Tibial nerve (tissue), 4 donors: ENCODE data around the gene BMP5.

Experiments used
- CTCF ChIP-seq, 5 experiments: fragments of 200-600 bp in 3 of 5; fragments of 450-650 bp in 2 of 5; sonication (generic) in 3 of 5; IDR thresholded peaks; one replicate each; pipeline ENCODE4 v1.5.1; 2016 to 2019; ENCODE audit warnings: antibody characterized with exemption in 5 of 5, mild to moderate bottlenecking in 3 of 5, moderate library complexity in 2 of 5
- EP300 ChIP-seq, 2 donors: sonication (generic); formaldehyde crosslinking; IDR thresholded peaks; one replicate each; pipeline ENCODE4 v1.6.1; 2017; ENCODE audit warnings: antibody characterized with exemption in 2 of 2, mild to moderate bottlenecking in 1 of 2
- POLR2A ChIP-seq, 2 donors: fragments of 450-650 bp; IDR thresholded peaks; one replicate each; pipeline ENCODE4 v1.6.1; 2017; ENCODE audit warnings: antibody characterized with exemption in 2 of 2, mild to moderate bottlenecking in 2 of 2, moderate library complexity in 2 of 2

DNA sequence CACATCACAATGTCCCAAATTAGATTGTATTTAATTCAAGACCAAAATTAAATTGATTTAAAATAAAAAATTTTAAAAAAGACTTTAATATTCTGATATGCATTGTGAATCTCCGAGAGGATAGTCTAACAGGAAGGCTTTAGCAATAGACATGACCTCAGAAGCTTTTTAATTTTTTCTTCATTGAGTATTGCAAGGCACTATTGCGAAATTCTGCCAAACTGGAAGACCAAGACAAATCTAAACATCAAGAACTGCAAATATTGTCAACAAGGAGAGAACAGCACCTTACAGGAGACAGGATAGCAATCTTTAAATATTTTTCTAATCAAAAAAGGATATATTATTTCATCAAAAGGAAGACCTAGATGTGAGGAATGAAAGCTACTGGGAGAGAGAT is 56.9 kb downstream of the BMP5 start:
- TF ChIP-seq CTCF (IDR thresholded peaks at IDR 0.05) (no peak), POLR2A (IDR thresholded peaks at IDR 0.05) (no peak), EP300 (IDR thresholded peaks at IDR 0.05) (no peak)
